ENCODE measurements around the gene PPP2R3B.

PPP2R3B gene

DNA sequence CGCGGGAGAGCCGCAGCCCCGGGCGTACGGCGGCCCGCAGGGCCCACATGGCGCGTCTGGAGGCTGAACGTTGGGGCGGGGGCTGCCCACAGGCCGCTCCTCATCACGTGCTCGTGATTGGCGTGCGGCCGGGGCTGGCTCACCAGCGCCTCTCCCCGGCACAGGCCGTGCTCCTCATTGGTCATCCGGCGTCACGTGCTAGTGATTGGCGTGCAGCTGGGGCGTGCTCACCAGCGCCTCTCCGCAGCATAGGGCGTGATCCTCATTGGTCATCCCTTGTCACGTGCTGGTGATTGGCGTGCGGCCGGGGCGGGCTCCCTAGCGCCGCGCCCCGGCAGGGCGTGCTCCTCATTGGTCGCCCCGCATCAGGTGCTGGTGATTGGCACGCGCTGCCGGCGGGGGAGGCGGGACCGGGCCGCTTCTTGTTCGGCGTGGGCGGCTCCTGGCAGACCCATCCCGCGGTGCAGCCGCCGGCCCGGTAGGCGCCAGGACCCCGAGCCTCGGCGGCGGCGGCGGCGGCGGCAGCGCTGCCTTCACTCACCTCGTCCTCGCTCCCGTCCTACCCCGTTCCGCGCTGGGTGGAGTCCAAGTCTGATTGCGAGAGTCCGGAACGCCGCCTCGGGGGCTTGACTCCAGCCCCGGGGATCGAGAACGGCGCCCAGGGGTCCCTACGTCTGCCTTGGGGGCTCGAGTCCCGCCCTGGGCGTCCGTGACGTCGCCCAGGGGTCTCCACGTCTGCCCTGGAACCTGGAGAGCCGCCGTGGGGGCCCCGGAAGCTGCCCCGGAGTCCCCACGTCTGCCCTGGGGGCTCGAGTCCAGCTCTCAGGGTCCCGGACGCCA is 67.7 kb downstream of the PPP2R3B start, which contains the start of gene GTPBP6:
TSS of gene GTPBP6 (minus strand) at position 58 of the 840 bp plus-strand sequence. CDS start at position 49, 9 bp downstream.
- POLR2A ChIA-PET (ENCODE audit: low non-redundant PET): no interaction called here
- TF ChIP-seq, protein P1, sequence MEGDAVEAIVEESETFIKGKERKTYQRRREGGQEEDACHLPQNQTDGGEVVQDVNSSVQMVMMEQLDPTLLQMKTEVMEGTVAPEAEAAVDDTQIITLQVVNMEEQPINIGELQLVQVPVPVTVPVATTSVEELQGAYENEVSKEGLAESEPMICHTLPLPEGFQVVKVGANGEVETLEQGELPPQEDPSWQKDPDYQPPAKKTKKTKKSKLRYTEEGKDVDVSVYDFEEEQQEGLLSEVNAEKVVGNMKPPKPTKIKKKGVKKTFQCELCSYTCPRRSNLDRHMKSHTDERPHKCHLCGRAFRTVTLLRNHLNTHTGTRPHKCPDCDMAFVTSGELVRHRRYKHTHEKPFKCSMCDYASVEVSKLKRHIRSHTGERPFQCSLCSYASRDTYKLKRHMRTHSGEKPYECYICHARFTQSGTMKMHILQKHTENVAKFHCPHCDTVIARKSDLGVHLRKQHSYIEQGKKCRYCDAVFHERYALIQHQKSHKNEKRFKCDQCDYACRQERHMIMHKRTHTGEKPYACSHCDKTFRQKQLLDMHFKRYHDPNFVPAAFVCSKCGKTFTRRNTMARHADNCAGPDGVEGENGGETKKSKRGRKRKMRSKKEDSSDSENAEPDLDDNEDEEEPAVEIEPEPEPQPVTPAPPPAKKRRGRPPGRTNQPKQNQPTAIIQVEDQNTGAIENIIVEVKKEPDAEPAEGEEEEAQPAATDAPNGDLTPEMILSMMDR (conservative IDR thresholded peaks at IDR 0.05; ENCODE audit: low read depth): 0 out of 2 replicates have a peak, but pooled peaks have one; percentile 17
- CTCF ChIA-PET: no interaction called here
- DNase-seq (ENCODE audit: low spot score): peak; percentile 96
- H3K27ac ChIP-seq: peak within 1 kb of the TSS; percentile 95

DNA sequence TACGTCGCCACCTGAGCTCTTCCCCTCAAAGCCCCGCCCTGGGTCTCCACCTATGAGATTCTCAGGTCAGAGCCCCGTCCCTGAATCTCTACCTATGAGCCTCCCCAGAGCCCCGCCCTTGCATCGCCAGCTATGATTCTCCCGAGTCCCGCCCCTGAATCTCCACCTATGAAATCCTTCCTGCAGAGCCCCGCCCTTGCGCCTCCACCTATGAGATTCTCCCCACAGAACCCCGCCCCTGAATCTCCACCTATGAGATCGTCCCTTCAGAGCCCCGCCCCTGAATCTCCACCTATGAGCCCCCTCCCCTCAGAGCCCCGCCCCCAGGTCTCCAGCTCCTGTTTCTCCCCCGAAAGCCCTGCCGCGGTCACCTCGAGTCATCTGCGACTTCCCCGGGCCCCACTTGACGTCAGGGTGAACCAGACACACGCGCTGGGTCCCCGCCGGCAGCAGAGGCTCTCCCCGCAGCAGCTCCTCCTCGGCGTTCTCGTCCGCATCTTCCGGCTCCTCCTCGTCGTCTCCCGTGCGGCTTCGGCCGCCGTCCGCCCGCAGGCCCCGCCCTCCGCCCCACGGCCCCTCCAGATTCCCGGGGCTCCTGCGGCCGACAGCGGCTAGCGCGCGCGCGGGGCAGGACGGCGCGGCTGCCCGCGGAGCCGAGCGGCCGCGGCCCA is 68.5 kb downstream of the PPP2R3B start:
- peak; percentile 95 for DNase-seq (ENCODE audit: low spot score)
- TF ChIP-seq, protein P1 (conservative IDR thresholded peaks at IDR 0.05; ENCODE audit: low read depth): no peak

DNA sequence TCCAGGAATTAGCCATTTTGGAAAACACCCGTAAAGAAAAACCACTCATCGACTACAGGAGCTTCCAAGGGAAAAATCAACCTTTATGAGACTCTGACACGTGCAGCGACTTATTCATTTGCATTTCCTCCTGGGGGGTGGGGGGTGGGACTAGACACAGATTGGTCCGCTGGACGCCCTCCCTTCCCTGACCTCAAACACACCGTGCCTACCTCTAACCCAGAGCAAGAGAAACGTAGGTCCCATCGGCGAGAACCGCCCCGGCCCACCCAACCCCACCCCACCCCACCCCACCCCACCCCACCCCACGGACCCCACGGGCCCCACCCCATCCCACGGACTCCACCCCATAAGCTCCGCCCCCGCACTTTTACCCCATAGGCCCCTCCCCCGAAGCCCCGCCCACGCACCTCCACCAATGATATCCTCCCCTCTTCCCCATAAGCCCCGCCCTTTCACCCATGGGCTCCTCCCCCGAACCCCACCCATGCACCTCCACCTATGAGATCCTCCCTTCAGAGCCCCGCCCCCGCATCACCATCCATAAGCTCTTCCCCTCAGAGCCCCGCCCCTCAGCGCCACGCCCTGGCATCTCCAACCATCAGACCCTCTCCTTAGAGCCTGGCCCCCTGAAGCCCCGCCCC is 69.2 kb downstream of the PPP2R3B start:
- POLR2A ChIA-PET (ENCODE audit: low non-redundant PET): no interaction called here

More for the DNA sequence above, 68.5 kb downstream of the PPP2R3B start:
- CTCF ChIA-PET: no interaction called here
- H3K27ac ChIP-seq: peak overlapping the region; percentile 95
- POLR2A ChIA-PET (ENCODE audit: low non-redundant PET): no interaction called here

DNA sequence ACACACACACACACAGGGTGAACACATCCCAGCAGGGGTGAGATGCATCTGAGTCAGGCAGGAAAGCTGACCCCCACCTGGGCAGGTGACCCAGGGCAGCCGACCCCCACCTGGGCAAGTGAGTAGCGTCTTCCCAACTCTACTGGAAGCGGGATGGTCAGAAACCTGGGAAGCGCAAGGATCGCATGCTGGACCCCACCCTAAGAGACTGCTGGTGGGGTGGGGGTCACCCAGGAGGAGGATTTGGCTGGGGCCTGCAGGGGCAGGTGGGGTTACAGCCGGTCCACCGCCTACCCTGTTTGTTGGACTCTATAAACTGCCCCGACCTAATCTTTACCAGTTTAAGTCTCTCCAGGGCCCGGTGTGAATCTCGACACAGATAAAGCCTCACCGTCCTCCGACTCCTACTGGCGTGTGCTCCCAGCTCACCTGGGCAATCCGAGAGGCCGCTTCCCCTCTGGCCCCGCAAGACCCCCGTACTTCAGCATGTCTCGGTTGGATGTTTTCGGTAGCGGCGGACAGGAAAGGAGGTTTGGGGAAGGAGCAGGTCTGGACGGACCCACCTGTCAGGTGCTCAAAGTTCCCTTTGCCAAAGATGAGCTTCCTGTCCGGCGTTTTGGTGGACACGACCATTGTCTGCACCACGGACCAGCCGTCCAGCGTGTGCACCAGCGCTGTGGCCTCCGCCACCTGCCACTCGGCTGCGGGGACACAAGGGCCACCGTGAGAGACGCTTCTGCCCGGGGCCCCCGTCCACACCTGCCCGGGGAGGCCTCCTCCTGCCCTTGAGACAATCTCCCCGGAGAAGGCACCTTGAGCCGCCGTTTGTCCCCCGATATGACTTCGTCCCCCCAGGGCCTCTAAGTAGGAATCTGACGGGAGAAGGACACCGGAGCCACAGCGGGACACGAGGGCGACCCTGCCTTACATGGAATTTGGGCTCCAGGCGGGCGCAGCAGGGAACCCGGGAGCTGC is 70.1 kb downstream of the PPP2R3B start:
- ChIA-PET CTCF (no interaction called here), POLR2A (ENCODE audit: low non-redundant PET) (no interaction called here)
- no peak for DNase-seq (ENCODE audit: low spot score)
- TF ChIP-seq, protein P1 (conservative IDR thresholded peaks at IDR 0.05; ENCODE audit: low read depth): no peak
- H3K27ac ChIP-seq: peak overlapping the region; percentile 95

More for the DNA sequence above, 69.2 kb downstream of the PPP2R3B start:
- TF ChIP-seq, protein P1 (conservative IDR thresholded peaks at IDR 0.05; ENCODE audit: low read depth): no peak
- CTCF ChIA-PET: no interaction called here
- peak; percentile 86 for DNase-seq (ENCODE audit: low spot score)
- peak overlapping the region; percentile 95 for H3K27ac ChIP-seq

DNA sequence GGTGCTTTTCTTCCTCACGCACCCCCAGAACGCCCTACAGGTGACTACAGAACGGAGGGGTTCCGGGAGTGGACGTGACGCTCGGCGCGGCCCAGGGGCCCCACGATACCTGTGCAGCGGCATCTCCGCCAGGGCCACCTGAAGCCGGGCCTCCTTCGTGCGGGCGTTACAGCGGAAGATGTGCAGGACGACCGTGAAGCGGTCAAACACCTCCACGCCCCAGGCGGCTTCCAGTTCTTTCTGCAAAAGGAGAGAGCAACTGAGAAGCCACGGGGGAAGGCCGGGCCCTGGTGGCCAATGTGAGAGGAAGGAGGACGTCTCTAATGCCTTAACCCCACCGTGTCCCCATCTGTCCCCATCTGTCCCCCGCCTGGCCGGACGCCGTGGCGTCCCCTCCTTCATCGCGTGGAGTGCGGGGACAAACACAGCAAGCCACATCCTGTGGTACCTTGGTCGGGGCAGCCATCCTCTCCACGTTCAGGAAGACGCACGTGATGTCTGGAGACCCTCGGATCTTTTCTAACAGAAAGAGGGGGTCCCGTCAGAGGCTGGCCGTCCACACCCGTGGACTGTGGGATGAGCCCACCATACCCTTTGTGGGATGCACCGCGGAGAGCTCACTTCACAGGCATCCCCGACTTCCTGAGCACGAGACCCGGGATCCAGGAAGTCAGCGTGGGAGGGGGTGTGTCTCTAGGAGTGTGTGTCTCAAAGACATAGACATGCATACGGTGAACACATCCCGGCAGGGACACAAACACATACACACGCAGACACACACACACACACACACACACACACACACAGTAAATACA is 71.7 kb downstream of the PPP2R3B start:
- POLR2A ChIA-PET (ENCODE audit: low non-redundant PET): no interaction called here
- DNase-seq (ENCODE audit: low spot score): no peak
- TF ChIP-seq, protein P1 (conservative IDR thresholded peaks at IDR 0.05; ENCODE audit: low read depth): no peak
- no peak overlapping the region for H3K27ac ChIP-seq
- CTCF ChIA-PET: no interaction called here

Data from RWPE1 (cell line).